D721Med (cell line): ENCODE results near the gene PARP1.

ENCODE experiments used
- DNase-seq: peaks from one replicate; pipeline ENCODE4 v3.0.0; 2011; ENCODE audit warnings: low spot score; ENCODE audit not compliant: insufficient read length
- FAIRE-seq: peaks from 2 replicates; lab custom pipeline; 2011; peaks lifted over from hg19 to GRCh38; lab: Jason Lieb, UNC
- TF ChIP-seq, protein P1 (sequence below): IDR thresholded peaks from 2 replicates; pipeline ENCODE4 v1.5.1; 2012; ENCODE audit warnings: mild to moderate bottlenecking, control low read depth; ENCODE audit not compliant: insufficient read depth; ENCODE audit errors: missing control alignments

The PARP1 gene

DNA sequence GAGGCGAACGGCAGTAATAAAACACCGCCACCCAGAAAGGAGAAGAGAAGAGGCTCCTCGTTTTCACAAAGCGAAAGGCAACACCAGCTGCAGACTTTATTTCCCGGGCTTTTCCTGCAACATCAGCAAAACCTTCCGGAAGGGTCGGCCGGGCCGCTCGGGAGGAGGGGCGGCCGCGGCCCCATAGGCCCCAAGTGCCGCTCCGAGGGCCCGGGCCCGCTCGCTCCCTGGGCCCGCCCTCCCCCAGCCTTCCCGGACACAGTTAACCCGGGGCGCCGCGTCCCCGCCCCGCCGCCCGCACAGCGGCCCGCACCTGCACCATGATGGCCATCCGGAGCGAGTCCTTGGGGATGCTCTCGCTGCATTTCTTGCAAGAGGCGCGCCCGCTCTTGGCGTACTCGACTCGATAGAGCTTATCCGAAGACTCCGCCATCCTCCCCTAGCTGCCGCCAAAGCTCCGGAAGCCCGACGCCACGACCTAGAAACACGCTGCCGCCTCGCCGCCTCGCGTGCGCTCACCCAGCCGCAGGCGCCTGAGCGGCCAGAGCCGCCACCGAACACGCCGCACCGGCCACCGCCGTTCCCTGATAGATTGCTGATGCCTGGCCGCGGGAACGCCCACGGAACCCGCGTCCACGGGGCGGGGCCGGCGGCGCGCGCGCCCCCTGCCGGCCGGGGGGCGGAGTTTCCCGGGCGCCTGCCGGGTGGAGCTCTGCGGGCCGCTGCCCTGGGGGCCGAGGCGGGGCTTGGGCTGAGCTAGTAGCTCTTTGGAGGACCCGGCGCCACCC lies at the start of gene PARP1:
Gene PARP1 (minus strand): TSS at position 597 of the 788 bp plus-strand sequence. CDS start 164 bp downstream, at position 433.
- DNase-seq (peak; percentile 92), FAIRE-seq (no peak)
- TF ChIP-seq, protein P1, sequence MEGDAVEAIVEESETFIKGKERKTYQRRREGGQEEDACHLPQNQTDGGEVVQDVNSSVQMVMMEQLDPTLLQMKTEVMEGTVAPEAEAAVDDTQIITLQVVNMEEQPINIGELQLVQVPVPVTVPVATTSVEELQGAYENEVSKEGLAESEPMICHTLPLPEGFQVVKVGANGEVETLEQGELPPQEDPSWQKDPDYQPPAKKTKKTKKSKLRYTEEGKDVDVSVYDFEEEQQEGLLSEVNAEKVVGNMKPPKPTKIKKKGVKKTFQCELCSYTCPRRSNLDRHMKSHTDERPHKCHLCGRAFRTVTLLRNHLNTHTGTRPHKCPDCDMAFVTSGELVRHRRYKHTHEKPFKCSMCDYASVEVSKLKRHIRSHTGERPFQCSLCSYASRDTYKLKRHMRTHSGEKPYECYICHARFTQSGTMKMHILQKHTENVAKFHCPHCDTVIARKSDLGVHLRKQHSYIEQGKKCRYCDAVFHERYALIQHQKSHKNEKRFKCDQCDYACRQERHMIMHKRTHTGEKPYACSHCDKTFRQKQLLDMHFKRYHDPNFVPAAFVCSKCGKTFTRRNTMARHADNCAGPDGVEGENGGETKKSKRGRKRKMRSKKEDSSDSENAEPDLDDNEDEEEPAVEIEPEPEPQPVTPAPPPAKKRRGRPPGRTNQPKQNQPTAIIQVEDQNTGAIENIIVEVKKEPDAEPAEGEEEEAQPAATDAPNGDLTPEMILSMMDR: peak; percentile 74

DNA sequence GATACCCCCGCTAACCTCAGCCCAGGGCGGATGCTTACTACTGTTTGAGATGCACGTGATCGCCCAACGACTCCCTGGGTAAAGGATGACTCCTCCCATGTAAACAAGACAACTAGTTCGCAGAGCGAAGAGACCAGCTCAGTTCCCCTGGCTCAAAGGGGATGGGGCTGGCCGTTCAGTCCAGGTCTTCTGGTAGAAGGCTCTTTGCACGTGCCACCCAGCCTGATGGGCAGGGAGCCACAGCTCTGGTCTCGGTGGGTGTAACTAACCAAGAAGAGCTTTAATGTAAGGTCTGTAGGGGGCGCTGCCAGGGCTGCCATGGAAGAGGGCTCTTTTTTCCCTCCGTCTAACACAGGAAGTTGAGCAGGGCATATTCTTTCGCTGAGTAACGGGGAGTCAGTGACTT lies 49.4 kb upstream of the PARP1 start:
- FAIRE-seq: no peak
- TF ChIP-seq, protein P1: no peak
- no peak for DNase-seq

DNA sequence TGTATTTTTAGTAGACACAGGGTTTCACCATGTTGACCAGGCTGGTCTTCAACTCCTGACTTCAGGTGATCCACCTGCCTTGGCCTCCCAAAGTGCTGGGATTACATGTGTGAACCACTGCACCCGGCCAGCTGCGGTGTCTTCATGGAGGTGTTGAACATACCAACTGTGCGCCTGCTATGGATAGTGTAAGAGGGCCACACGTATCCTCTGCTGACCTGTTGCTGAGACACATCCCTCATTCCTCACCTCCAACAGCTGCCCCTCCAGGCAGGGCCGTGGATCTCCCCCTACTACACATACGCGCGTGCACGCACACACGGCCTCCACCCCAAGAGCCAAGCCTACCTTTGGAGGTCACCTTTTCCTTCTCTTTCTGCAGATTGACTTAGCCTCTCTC lies 48.0 kb upstream of the PARP1 start:
- no peak for DNase-seq
- no peak for FAIRE-seq
- TF ChIP-seq, protein P1: no peak

DNA sequence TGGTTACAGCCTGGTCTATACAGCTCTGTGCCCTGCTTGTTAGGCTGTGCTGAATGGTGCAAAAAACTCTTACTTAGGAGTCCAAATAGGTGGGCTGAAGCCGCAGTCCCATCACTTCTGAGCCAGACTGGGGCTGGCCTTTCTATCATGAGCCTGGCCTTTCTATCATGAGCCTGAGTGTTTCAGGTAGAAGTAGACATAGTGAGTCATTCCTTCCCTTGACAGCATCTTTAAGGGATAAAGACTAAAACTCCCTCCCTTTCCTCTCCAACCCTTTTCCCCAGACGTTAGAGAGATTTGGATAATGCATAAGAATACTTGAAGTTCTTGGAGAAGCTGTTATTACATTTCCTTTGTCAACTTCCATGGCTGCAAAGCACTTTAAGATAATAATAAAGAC lies 46.5 kb upstream of the PARP1 start:
- no peak for FAIRE-seq
- DNase-seq: no peak
- TF ChIP-seq, protein P1: no peak

DNA sequence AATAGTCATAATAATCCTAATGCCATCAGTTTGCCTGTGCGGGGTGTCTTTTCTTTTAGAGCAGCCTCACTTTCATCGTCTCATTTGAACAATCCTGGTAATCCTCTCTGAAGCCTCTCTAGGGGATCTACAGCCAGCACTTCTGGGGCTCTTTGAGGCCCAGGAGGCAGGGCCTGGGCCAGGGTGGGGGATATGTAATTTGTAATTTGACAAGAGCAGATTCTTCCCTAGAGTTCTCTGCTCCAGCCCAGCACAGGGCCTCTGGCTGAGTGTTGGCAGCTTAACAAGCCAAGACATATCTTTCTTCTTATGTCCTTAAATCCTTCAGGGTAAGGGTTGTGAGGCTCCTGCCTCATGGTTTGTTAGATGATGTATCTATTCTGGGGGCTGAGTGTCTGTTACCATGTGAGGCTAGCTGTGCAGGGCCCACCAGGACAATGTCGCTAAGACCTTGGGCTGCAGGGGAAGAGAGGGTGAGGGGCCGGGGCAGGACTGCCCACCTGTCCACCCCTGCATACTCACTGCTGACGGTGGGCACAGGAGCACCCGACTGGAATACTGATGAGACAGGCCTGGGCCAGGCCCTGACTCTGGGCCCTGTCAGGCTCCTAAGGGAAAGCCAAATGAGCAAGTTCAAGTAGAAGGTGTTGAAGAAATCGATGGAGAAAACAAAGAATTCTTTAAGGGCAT lies 45.3 kb upstream of the PARP1 start:
- TF ChIP-seq, protein P1: no peak
- FAIRE-seq (no peak), DNase-seq (peak; percentile 44)

DNA sequence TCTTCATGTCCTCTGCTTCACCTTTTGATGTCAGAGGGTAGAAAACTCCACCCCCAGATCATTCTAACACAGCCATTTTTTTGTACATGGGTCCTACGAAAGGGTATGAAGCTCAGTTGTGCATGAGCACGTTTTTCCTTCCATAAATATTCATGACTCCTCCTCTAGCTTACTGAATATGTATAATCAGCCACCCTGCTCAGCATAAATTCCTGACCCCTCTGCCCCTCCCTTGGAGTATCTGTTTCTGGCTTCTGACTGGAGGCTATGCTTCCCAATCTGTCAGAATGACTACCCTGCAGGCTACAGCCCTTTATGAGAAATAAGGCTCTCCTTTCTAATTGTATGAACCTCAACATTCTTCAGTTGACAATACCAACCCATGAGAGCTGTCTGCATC lies 42.8 kb upstream of the PARP1 start:
- FAIRE-seq (no peak), DNase-seq (no peak)
- TF ChIP-seq, protein P1: no peak

DNA sequence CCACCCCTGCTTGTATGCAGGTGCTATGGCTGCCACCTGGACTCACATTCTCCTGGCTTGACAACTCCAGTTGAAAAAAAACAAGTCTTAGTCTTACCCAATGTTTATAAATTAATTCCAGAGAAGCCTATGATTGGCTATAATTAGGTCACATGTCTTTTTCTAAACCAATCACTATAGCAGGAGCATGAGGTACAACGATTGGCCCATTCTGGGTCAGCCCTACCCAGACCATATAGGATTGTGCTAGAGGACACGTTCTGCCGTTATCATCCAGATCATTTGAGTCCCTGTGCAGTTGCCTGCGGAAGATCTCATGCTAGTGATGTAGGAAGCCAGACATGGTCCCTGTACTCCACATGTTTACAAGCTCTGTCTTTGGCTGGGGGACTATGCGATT lies 41.9 kb upstream of the PARP1 start:
- FAIRE-seq (no peak), DNase-seq (no peak)
- TF ChIP-seq, protein P1: no peak
